Stimulated activated CD4-positive, alpha-beta T cell treated with anti-CD3 and anti-CD28 coated beads, Interleukin-4, amount 100 ng/mL, for 48 hours (primary cell): Measurements from ENCODE around the gene SDK2.
"Not testable (repeated sequence)": the region's sequence is repeated elsewhere in the genome, so short reads cannot be mapped to it uniquely, and the experiment has no call there.

ENCODE experiments used
- DNase-seq, 2 donors: peaks; one replicate each; pipeline ENCODE4 v3.0.0-alpha.2; 2020; ENCODE audit warnings: low read depth in 2 of 2

SDK2 gene

GRCh38 chr17:73342050-73342522, 302.2 kb downstream of the SDK2 start:
- DNase-seq, result no peak

GRCh38 chr17:73341350-73342049, 302.7 kb downstream of the SDK2 start:
- no peak for DNase-seq

- no peak for DNase-seq
Observed at GRCh38 chr17:73340093-73340596, 304.1 kb downstream of the SDK2 start.

- no peak for DNase-seq
Observed at GRCh38 chr17:73338566-73339197, 305.6 kb downstream of the SDK2 start.

GRCh38 chr17:73338050-73338521, 306.2 kb downstream of the SDK2 start:
- no peak for DNase-seq

- no peak for DNase-seq
Observed at GRCh38 chr17:73337330-73337710, 306.9 kb downstream of the SDK2 start.

- DNase-seq, result no peak
Observed at GRCh38 chr17:73336408-73337329, 307.6 kb downstream of the SDK2 start.

- no peak for DNase-seq
Observed at GRCh38 chr17:73335591-73336407, 308.4 kb downstream of the SDK2 start.

- DNase-seq, result no peak
Observed at GRCh38 chr17:73334771-73335513, 309.3 kb downstream of the SDK2 start.

GRCh38 chr17:73333445-73333844, 310.8 kb downstream of the SDK2 start:
- DNase-seq, result not testable (repeated sequence)

- no peak for DNase-seq
Observed at GRCh38 chr17:73331060-73331459, 313.2 kb downstream of the SDK2 start.

- DNase-seq, result no peak
Observed at GRCh38 chr17:73327676-73328075, 316.6 kb downstream of the SDK2 start.

- DNase-seq, result no peak
Observed at GRCh38 chr17:73325527-73325842, 318.8 kb downstream of the SDK2 start.

GRCh38 chr17:73324711-73325526, 319.3 kb downstream of the SDK2 start:
- no peak for DNase-seq

GRCh38 chr17:73324160-73324475, 320.1 kb downstream of the SDK2 start:
- no peak for DNase-seq

GRCh38 chr17:73323409-73324159, 320.7 kb downstream of the SDK2 start:
- DNase-seq, result no peak

- no peak for DNase-seq
Observed at GRCh38 chr17:73320601-73321264, 323.5 kb downstream of the SDK2 start.

GRCh38 chr17:73319766-73320165, 324.5 kb downstream of the SDK2 start:
- no peak for DNase-seq

- no peak for DNase-seq
Observed at GRCh38 chr17:73318836-73319235, 325.4 kb downstream of the SDK2 start.
